ENCODE data around the gene GPR153.

DNA sequence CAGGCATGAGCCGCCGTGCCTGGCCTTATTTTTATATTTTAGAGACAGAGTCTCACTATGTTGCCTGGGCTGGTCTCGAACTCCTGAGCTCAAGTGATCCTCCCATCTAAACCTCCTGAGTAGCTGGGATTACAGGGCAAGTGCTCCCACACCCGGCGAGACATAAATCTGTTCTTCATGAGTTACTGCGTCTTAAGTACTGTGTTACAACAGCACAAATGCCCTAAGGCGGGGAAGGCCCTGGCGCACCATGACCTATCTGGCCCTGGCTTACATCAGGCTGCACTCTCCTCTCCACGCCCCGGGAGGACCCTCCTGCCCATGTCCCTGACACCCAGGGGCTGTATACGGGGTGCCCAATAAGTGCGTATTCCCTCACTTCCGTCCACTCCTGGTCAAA is 4.3 kb downstream of the GPR153 start:
- TF ChIP-seq POLR2A (IDR thresholded peaks at IDR 0.05), result no peak
- TF ChIP-seq, protein P1, sequence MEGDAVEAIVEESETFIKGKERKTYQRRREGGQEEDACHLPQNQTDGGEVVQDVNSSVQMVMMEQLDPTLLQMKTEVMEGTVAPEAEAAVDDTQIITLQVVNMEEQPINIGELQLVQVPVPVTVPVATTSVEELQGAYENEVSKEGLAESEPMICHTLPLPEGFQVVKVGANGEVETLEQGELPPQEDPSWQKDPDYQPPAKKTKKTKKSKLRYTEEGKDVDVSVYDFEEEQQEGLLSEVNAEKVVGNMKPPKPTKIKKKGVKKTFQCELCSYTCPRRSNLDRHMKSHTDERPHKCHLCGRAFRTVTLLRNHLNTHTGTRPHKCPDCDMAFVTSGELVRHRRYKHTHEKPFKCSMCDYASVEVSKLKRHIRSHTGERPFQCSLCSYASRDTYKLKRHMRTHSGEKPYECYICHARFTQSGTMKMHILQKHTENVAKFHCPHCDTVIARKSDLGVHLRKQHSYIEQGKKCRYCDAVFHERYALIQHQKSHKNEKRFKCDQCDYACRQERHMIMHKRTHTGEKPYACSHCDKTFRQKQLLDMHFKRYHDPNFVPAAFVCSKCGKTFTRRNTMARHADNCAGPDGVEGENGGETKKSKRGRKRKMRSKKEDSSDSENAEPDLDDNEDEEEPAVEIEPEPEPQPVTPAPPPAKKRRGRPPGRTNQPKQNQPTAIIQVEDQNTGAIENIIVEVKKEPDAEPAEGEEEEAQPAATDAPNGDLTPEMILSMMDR (IDR thresholded peaks at IDR 0.05), result no peak

Measured in lower leg skin (tissue), 3 donors.